HUES64 (cell line): ENCODE measurements around the gene GON4L.
"Not testable (repeated sequence)": the region's sequence is repeated elsewhere in the genome, so short reads cannot be mapped to it uniquely, and the experiment has no call there.

ENCODE experiments used
- H3K27ac ChIP-seq: 2 replicates; pipeline ENCODE4 v1.7.0; 2013; ENCODE audit warnings: low read depth, low read length, inconsistent platforms
- H3K27me3 ChIP-seq: 2 replicates; pipeline ENCODE4 v1.6.1; 2013; ENCODE audit warnings: mild to moderate bottlenecking, low read length; ENCODE audit not compliant: insufficient read depth
- H3K36me3 ChIP-seq: 2 replicates; pipeline ENCODE4 v1.6.1; 2013; ENCODE audit warnings: mild to moderate bottlenecking, low read length; ENCODE audit not compliant: insufficient read depth
- H3K4me1 ChIP-seq: 2 replicates; pipeline ENCODE4 v1.6.1; 2013; ENCODE audit warnings: mild to moderate bottlenecking, low read length, moderate library complexity; ENCODE audit not compliant: insufficient read depth
- H3K4me3 ChIP-seq: 2 replicates; pipeline ENCODE4 v1.5.1; 2013; ENCODE audit warnings: mild to moderate bottlenecking, low read length, moderate library complexity
- H3K9ac ChIP-seq: 2 replicates; pipeline ENCODE4 v1.6.1; 2013; ENCODE audit warnings: mild to moderate bottlenecking, low read depth, low read length
- H3K9me3 ChIP-seq: 2 replicates; pipeline ENCODE4 v1.6.1; 2013; ENCODE audit warnings: low read depth, low read length; ENCODE audit not compliant: insufficient read depth
- WGBS: fragments of 150-250, 120-280 bp; methylation state at CpG from one replicate; pipeline ENCODE4 v1.1.7; 2013; ENCODE audit warnings: missing lambda C conversion rate; 5-methylcytosine and 5-hydroxymethylcytosine counted together

Gene GON4L

DNA sequence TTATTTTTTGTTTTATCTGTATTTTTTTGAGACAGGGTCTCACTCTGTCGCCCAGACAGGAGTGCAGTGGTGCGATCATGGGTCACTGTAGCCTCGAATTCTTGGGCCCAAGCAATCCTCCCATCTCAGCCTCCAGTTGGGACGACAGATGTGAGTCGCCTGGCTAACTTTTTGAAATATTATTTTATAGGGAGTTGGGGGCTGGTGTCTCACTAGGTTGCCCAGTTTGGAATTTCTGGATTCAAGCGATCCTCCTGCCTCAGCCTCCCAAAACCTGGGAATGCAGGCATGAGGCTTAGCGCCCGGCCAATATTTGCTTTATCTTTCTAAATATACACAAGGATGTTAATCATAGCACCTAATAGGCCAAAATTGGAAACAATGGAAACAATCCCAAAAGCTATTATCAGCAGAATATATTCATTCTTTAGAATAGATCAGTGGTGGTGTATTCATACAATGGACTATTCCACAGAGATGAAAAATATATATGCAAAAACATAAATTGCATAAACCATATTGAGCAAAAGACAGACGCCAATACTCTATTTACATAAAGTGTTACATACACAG lies 112.2 kb downstream of the GON4L start:
- no peaks in the 10 kb centered on the region for H3K9me3 ChIP-seq
- H3K36me3 ChIP-seq = peaks cover 16% of the 10 kb centered on the region
- H3K4me3 ChIP-seq = peak overlapping the region; percentile 95
- WGBS = 88% methylated on average over 8 of the region's 9 CpGs
- no peaks in the 10 kb centered on the region for H3K4me1 ChIP-seq
- no peaks in the 10 kb centered on the region for H3K27me3 ChIP-seq
- H3K27ac ChIP-seq = no peak overlapping the region
- H3K9ac ChIP-seq = peak overlapping the region; percentile 89

DNA sequence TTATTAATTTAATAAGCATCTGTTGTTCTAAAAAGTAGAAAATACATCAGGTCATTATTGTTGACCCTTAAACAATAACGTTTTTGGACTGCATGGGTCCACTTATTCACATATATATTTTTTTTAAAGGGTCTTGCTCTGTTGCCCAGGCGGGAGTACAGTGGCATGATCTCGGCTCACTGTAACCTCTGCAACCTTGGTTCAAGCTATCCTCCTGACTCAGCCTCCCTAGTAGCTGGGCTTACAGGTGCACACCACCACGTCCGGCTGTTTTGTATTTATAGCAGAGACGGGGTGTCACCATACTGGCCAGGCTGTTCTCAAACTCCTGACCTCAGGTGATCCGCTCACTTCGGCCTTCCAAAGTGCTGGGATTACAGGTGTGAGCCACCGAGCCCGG lies 115.1 kb downstream of the GON4L start:
- WGBS = 96% methylated on average over 10 of the region's 10 CpGs
- Histone ChIP-seq H3K27ac (no peak overlapping the region), H3K4me3 (no peak overlapping the region), H3K36me3 (peaks cover 19% of the 10 kb centered on the region), H3K27me3 (no peaks in the 10 kb centered on the region), H3K9me3 (no peaks in the 10 kb centered on the region), H3K4me1 (no peaks in the 10 kb centered on the region), H3K9ac (no peak overlapping the region)

DNA sequence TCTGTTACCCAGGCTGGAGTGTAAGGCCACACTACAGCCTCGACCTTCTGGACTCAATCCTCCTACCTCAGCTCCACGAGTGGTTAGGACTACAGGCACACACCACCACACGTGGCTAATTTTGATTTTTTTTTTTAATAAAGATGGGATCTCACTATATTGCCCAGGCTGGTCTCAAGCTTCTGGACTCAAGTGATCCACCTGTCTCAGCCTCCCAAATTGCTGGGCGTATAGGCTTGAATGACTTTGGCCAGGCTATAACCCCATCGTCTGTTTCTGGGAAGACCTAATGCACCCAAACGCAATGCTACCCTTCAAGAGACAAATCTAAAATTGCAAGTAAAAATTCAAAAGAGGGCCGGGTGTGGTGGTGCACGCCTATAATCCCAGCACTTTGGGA lies 116.0 kb downstream of the GON4L start:
- Histone ChIP-seq H3K9ac (no peak overlapping the region), H3K27me3 (no peaks in the 10 kb centered on the region), H3K4me3 (no peak overlapping the region), H3K27ac (no peak overlapping the region), H3K36me3 (peaks cover 28% of the 10 kb centered on the region), H3K4me1 (no peaks in the 10 kb centered on the region), H3K9me3 (no peaks in the 10 kb centered on the region)
- 94% methylated on average over 8 of the region's 8 CpGs for WGBS

DNA sequence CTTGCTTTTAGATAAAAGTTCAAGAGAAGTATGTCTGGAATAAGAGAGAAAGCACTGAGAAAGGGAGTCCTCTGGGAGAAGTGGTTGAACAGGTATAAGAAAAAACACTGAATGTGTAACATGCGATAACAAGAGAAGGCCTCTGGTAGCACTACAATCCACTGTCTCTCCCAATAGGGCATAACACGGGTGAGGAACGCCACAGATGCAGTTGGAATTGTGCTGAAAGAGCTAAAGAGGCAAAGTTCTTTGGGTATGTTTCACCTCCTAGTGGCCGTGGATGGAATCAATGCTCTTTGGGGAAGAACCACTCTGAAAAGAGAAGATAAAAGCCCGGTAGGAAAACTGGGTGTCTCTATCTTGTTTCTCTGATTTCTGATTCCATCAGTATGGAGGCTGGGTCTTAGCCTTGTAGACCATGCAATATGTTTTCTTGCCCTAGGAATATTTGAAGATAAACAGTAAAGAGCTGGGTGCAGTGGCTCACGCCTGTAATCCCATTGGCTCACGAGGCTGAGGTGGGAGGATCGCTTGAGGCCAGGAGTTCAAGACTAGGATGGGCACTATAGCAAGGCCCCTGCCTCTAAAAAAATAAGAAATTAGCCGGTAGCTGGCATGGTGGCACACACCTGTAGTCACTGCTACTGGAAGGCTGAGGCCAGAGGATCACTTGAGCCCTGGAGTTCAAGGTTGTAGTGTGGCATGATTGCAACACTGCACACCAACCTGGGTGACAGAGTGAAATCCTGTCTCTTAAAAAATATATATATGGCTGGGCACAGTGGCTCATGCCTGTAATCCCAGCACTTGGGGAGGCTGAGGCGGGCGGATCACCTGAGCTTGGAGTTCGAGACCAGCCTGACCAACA lies 127.7 kb downstream of the GON4L start:
- Histone ChIP-seq H3K9ac (no peak overlapping the region), H3K36me3 (peaks cover 83% of the 10 kb centered on the region), H3K4me1 (no peaks in the 10 kb centered on the region), H3K9me3 (no peaks in the 10 kb centered on the region), H3K27me3 (no peaks in the 10 kb centered on the region), H3K27ac (no peak overlapping the region), H3K4me3 (no peak overlapping the region)
- WGBS = 79% methylated on average over 12 of the region's 12 CpGs

- H3K27me3 ChIP-seq = no peaks in the 10 kb centered on the region
- H3K4me1 ChIP-seq = no peaks in the 10 kb centered on the region
- no peak overlapping the region for H3K9ac ChIP-seq
- peaks cover 68% of the 10 kb centered on the region for H3K36me3 ChIP-seq
- no peak overlapping the region for H3K4me3 ChIP-seq
- 99% methylated on average over 2 of the region's 3 CpGs for WGBS
- H3K27ac ChIP-seq = no peak overlapping the region
- H3K9me3 ChIP-seq = no peaks in the 10 kb centered on the region
Observed at GRCh38 chr1:155725142-155725541, 131.9 kb downstream of the GON4L start.

- H3K4me1 ChIP-seq = no peaks in the 10 kb centered on the region
- H3K27me3 ChIP-seq = no peaks in the 10 kb centered on the region
- H3K9ac ChIP-seq = no peak overlapping the region
- no peak overlapping the region for H3K27ac ChIP-seq
- no peaks in the 10 kb centered on the region for H3K9me3 ChIP-seq
- H3K36me3 ChIP-seq = peaks cover 55% of the 10 kb centered on the region
- no peak overlapping the region for H3K4me3 ChIP-seq
- 95% methylated on average over 4 of the region's 4 CpGs for WGBS
Observed at GRCh38 chr1:155719703-155720102, 137.3 kb downstream of the GON4L start.

DNA sequence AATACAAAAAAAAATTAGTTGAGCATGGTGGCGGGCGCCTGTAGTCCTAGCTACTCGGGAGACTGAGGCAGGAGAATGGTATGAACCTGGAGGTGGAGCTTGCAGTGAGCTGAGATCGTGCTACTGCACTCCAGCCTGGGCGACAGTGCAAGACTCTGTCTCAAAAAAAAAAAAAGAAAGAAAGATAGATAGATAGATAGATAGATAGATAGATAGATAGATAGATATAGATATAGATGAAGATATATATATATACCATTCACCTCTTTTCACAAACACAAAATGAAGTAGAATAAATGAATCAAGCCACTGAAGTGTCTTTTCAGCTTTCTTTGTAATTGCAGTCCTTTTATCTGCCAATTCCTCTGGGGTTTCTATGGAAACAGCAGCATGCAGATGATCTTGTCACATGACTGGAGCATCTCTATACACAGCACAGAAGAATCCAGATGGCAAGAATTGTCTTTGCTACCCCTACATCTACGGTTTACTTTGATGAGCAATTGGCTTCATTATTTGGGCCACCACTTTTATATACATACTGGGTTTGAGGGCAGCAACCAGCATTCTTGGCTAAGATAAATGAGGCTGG lies 138.4 kb downstream of the GON4L start:
- not testable (repeated sequence) for H3K4me3 ChIP-seq, H3K9ac ChIP-seq, H3K4me1 ChIP-seq, H3K9me3 ChIP-seq, H3K27me3 ChIP-seq, H3K27ac ChIP-seq
- WGBS = 94% methylated on average over 6 of the region's 6 CpGs
- H3K36me3 ChIP-seq = peaks cover 58% of the 10 kb centered on the region

- Histone ChIP-seq H3K27ac (no peak overlapping the region), H3K9me3 (no peaks in the 10 kb centered on the region), H3K27me3 (no peaks in the 10 kb centered on the region), H3K4me3 (no peak overlapping the region), H3K36me3 (peaks cover 61% of the 10 kb centered on the region), H3K9ac (no peak overlapping the region), H3K4me1 (no peaks in the 10 kb centered on the region)
- 97% methylated on average over 7 of the region's 7 CpGs for WGBS
Observed at GRCh38 chr1:155717041-155717440, 140.0 kb downstream of the GON4L start.

- no peaks in the 10 kb centered on the region for H3K4me1 ChIP-seq
- H3K9ac ChIP-seq = no peak overlapping the region
- H3K4me3 ChIP-seq = no peak overlapping the region
- 98% methylated on average over 5 of the region's 5 CpGs for whole genome bisulfite sequencing
- peaks cover 55% of the 10 kb centered on the region for H3K36me3 ChIP-seq
- no peaks in the 10 kb centered on the region for H3K27me3 ChIP-seq
- no peak overlapping the region for H3K27ac ChIP-seq
- H3K9me3 ChIP-seq = no peaks in the 10 kb centered on the region
Observed at GRCh38 chr1:155715777-155716176, 141.2 kb downstream of the GON4L start.

- 94% methylated on average over 3 of the region's 3 CpGs for WGBS
Observed at GRCh38 chr1:155715056-155715455, 142.0 kb downstream of the GON4L start.

DNA sequence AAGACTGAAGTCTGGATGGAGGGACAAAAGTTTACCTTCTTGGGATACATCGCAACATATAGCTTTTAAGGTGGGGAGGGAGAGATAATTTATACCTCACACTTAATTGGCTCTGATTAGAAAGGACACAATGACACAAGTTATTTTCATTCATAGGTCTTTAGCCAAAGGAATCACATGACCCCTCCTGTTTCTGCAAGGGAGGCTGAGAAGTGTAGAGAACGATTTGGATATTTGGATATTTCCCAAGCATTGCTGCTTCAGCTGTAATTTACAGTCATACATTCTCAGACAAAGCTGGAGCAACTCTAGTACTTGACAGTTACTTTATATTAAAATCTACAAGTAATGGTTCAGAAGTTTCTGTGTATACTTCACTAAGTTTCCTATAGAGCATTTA lies 143.9 kb downstream of the GON4L start:
- peaks cover 58% of the 10 kb centered on the region for H3K36me3 ChIP-seq
- no peak overlapping the region for H3K4me3 ChIP-seq
- H3K9ac ChIP-seq = no peak overlapping the region
- H3K4me1 ChIP-seq = no peaks in the 10 kb centered on the region
- 100% methylated on average over 1 of the region's 2 CpGs for WGBS
- no peaks in the 10 kb centered on the region for H3K9me3 ChIP-seq
- no peak overlapping the region for H3K27ac ChIP-seq
- H3K27me3 ChIP-seq = no peaks in the 10 kb centered on the region

More at GRCh38 chr1:155715056-155715455, 142.0 kb downstream of the GON4L start:
- H3K36me3 ChIP-seq = peaks cover 55% of the 10 kb centered on the region
- not testable (repeated sequence) for H3K4me3 ChIP-seq, H3K27me3 ChIP-seq, H3K9me3 ChIP-seq, H3K4me1 ChIP-seq, H3K9ac ChIP-seq, H3K27ac ChIP-seq
